Epithelial cell of esophagus (primary cell): ENCODE results near the gene NAGPA.
A peak's percentile ranks its signal among the peaks of the same experiment; 100 is the strongest.
"Not testable (repeated sequence)": the region's sequence is repeated elsewhere in the genome, so short reads cannot be mapped to it uniquely, and the experiment has no call there.

ENCODE experiments used
- DNase-seq: peaks from one replicate; pipeline ENCODE4 v3.0.0; 2010; ENCODE audit warnings: low read depth
- H3K4me3 ChIP-seq: 2 replicates; pipeline ENCODE4 v1.5.1; 2011; ENCODE audit warnings: mild to moderate bottlenecking, low read length, control low read depth
- CTCF ChIP-seq: IDR thresholded peaks from 2 replicates; pipeline ENCODE4 v1.5.1; 2011; ENCODE audit warnings: low read depth, mild to moderate bottlenecking, low read length, control low read depth, inconsistent platforms; ENCODE audit not compliant: insufficient read depth; ENCODE audit errors: missing control alignments

NAGPA gene

GRCh38 chr16:5033256-5034166 lies at the start of gene NAGPA:
Gene NAGPA (minus strand): TSS chr16:5033935. CDS start chr16:5033914, 21 bp downstream.
- DNase-seq, result peak; percentile 86
- peak within 1 kb of the TSS; percentile 65 for H3K4me3 ChIP-seq
- TF ChIP-seq CTCF, result no peak

GRCh38 chr16:5080996-5081395 lies 47.3 kb upstream of the NAGPA start:
- not testable (repeated sequence) for H3K4me3 ChIP-seq, DNase-seq

- DNase-seq, H3K4me3 ChIP-seq: not testable (repeated sequence)
Observed at GRCh38 chr16:5080461-5080860, 46.7 kb upstream of the NAGPA start.

GRCh38 chr16:5078626-5079025 lies 44.9 kb upstream of the NAGPA start:
- no peak for TF ChIP-seq CTCF
- DNase-seq, result no peak

GRCh38 chr16:5077304-5077703 lies 43.6 kb upstream of the NAGPA start:
- no peak for DNase-seq
- no peak overlapping the region for H3K4me3 ChIP-seq
- TF ChIP-seq CTCF, result no peak

More at GRCh38 chr16:5078626-5079025, 44.9 kb upstream of the NAGPA start:
- H3K4me3 ChIP-seq, result no peak overlapping the region

- H3K4me3 ChIP-seq, result no peak overlapping the region
- no peak for DNase-seq
- TF ChIP-seq CTCF, result no peak
Observed at GRCh38 chr16:5075637-5076036, 41.9 kb upstream of the NAGPA start.

GRCh38 chr16:5073771-5074170 lies 40.0 kb upstream of the NAGPA start:
- H3K4me3 ChIP-seq, DNase-seq: not testable (repeated sequence)

- DNase-seq, result peak; percentile 51
- no peak overlapping the region for H3K4me3 ChIP-seq
- no peak for TF ChIP-seq CTCF
Observed at GRCh38 chr16:5073279-5073629, 39.5 kb upstream of the NAGPA start.
